Activated naive CD8-positive, alpha-beta T cell treated with anti-CD3 and anti-CD28 coated beads, Interleukin-2, amount 50 U/mL, for 24 hours (primary cell): ENCODE results near the gene C10orf143.
A peak's percentile ranks its signal among the peaks of the same experiment; 100 is the strongest.

Source experiments
- ATAC-seq: fragments of 150-1000 bp; cut with Tn5 transposase; one replicate; pipeline ENCODE4 v1.10.0; 2021
- DNase-seq: peaks from one replicate; pipeline ENCODE4 v3.0.0; 2021
- H3K27ac Mint-ChIP-seq: one replicate; pipeline ENCODE4 v1.8.0; 2021; ENCODE audit warnings: mild to moderate bottlenecking, mixed read lengths
- H3K27me3 Mint-ChIP-seq: one replicate; pipeline ENCODE4 v1.8.0; 2021; ENCODE audit warnings: mixed read lengths
- H3K36me3 Mint-ChIP-seq: one replicate; pipeline ENCODE4 v1.8.0; 2021; ENCODE audit warnings: low read depth, mixed read lengths
- H3K4me1 Mint-ChIP-seq: one replicate; pipeline ENCODE4 v1.8.0; 2021; ENCODE audit warnings: mixed read lengths
- H3K4me3 Mint-ChIP-seq: one replicate; pipeline ENCODE4 v1.8.0; 2021; ENCODE audit warnings: mild to moderate bottlenecking, moderate library complexity, mixed read lengths
- H3K9me3 Mint-ChIP-seq: one replicate; pipeline ENCODE4 v1.8.0; 2021; ENCODE audit warnings: mixed read lengths

Gene C10orf143

GRCh38 chr10:130110246-130111112 is at the start of gene C10orf143:
Gene C10orf143 (minus strand): TSS chr10:130110830. CDS start chr10:130110772, 58 bp downstream.
- ATAC-seq (peak; percentile 85), DNase-seq (peak; percentile 98)
- no peaks in the 10 kb centered on the region for H3K9me3 Mint-ChIP-seq
- H3K4me1 Mint-ChIP-seq: peaks cover 50% of the 10 kb centered on the region
- no peaks in the 10 kb centered on the region for H3K27me3 Mint-ChIP-seq
- H3K4me3 Mint-ChIP-seq: peak within 1 kb of the TSS; percentile 92
- peak within 1 kb of the TSS; percentile 96 for H3K27ac Mint-ChIP-seq
- H3K36me3 Mint-ChIP-seq: peaks cover 14% of the 10 kb centered on the region

DNA sequence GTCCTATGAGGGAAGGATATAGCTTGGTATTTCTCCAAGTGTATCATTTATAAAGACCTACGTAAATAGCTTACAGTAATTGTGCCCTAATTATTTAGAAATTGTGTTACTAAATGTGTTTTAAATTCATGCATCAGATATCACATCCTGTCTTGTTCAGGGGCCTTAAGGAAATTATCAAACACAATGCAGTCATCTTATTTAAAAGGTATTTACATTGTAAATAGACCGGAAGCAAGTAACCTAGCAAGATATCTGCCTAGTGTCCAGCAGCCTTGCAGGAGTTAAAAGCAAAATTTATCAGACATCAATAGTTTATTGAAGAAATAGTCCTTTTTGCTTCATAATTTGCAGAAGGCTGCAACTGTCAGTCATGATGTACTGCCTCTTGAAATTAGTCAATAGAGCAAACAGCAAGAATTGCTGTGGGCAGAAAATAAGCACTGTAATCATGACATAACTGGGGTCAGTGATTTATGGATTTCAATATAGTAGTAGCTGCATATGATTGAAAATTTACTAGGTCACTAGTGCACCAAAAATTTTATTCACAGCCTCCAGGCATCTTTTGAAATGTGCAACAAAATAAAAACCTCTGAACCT is 48.7 kb upstream of the C10orf143 start:
- no peaks in the 10 kb centered on the region for H3K9me3 Mint-ChIP-seq
- H3K4me3 Mint-ChIP-seq: no peak overlapping the region
- no peak for ATAC-seq
- H3K4me1 Mint-ChIP-seq: peaks cover 11% of the 10 kb centered on the region
- DNase-seq: no peak
- no peaks in the 10 kb centered on the region for H3K27me3 Mint-ChIP-seq
- peaks cover 37% of the 10 kb centered on the region for H3K36me3 Mint-ChIP-seq
- H3K27ac Mint-ChIP-seq: no peak overlapping the region

- no peak for DNase-seq
- Mint-ChIP-seq H3K4me1 (peaks cover 36% of the 10 kb centered on the region), H3K36me3 (peaks cover 66% of the 10 kb centered on the region), H3K27me3 (no peaks in the 10 kb centered on the region), H3K4me3 (no peak overlapping the region), H3K27ac (no peak overlapping the region), H3K9me3 (no peaks in the 10 kb centered on the region)
- ATAC-seq: no peak
These were observed 35.4 kb upstream of the C10orf143 start for GRCh38 chr10:130146042-130146441.

DNA sequence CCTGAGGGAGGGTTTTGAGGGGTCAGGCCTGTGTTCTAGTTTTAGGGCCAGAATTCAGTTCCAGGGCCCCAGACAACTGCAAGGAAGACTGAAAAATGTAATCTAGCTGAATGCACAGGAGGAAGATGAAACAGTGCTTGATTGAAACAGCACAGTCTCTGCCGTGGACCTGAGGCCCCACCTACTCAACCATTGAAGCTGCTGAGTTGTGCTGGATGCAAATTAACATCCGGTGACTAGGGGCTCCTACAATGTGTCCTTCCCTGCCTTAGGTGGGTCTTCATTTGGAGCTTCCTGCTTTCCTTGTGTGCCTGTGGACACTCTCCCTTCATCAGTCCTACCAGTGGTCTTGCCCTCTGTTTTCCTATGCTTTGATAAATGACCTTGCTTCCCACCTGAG is 31.2 kb upstream of the C10orf143 start:
- no peaks in the 10 kb centered on the region for H3K9me3 Mint-ChIP-seq
- peaks cover 67% of the 10 kb centered on the region for H3K4me1 Mint-ChIP-seq
- peak overlapping the region; percentile 53 for H3K27ac Mint-ChIP-seq
- peaks cover 49% of the 10 kb centered on the region for H3K36me3 Mint-ChIP-seq
- no peaks in the 10 kb centered on the region for H3K27me3 Mint-ChIP-seq
- no peak for DNase-seq
- peak; percentile 39 for ATAC-seq
- peak overlapping the region; percentile 7 for H3K4me3 Mint-ChIP-seq

GRCh38 chr10:130141460-130141859 is 30.8 kb upstream of the C10orf143 start:
- H3K4me1 Mint-ChIP-seq: peaks cover 66% of the 10 kb centered on the region
- peaks cover 46% of the 10 kb centered on the region for H3K36me3 Mint-ChIP-seq
- H3K4me3 Mint-ChIP-seq: peak overlapping the region; percentile 7
- ATAC-seq (no peak), DNase-seq (no peak)
- no peaks in the 10 kb centered on the region for H3K27me3 Mint-ChIP-seq
- peak overlapping the region; percentile 4 for H3K27ac Mint-ChIP-seq
- no peaks in the 10 kb centered on the region for H3K9me3 Mint-ChIP-seq

DNA sequence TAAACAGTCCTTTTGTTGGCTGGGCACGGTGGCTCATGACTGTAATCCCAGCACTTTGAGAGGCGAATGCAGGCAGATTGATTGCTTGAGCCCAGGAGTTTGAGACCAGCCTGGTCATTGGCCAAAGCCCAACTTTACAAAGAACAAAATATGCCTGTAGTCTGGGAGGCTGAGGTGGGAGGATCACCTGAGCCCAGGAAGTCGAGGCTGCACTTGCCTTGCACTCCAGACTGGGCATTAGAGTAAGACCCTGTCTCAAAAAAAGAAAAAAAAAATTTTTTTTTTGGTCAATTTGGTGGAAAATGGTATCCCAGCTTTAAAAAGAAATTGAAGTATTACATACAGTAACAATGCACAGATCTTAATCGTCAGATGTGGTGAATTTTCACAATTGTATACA is 30.4 kb upstream of the C10orf143 start:
- Mint-ChIP-seq H3K27ac (peak overlapping the region; percentile 4), H3K4me3 (peak overlapping the region; percentile 7), H3K27me3 (no peaks in the 10 kb centered on the region), H3K4me1 (peaks cover 62% of the 10 kb centered on the region), H3K36me3 (peaks cover 42% of the 10 kb centered on the region), H3K9me3 (no peaks in the 10 kb centered on the region)
- ATAC-seq: no peak
- no peak for DNase-seq

GRCh38 chr10:130140425-130140824 is 29.8 kb upstream of the C10orf143 start:
- peak overlapping the region; percentile 56 for H3K27ac Mint-ChIP-seq
- H3K36me3 Mint-ChIP-seq: peaks cover 40% of the 10 kb centered on the region
- DNase-seq (no peak), ATAC-seq (no peak)
- H3K4me1 Mint-ChIP-seq: peaks cover 60% of the 10 kb centered on the region
- H3K4me3 Mint-ChIP-seq: peak overlapping the region; percentile 7
- no peaks in the 10 kb centered on the region for H3K27me3 Mint-ChIP-seq
- no peaks in the 10 kb centered on the region for H3K9me3 Mint-ChIP-seq

DNA sequence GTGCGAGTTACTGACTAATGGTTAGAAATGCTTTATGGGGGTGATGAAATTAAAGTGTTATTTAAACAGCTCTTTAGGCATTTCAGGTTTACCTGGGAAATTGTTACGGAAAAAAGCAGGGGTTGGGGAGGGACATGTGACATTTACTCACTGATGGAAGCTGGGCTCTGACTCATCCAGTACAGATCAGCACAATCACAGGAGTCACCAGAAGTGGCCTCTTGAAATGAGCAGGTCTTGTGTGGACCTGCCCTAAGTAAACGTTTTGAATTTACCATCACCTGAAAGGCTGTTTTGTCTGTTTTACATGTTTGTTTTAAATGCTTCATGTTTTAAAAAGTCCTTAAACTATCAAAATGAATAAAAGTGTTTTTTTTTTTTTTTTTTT is 27.8 kb upstream of the C10orf143 start:
- no peak for DNase-seq
- ATAC-seq: peak; percentile 72
- Mint-ChIP-seq H3K9me3 (no peaks in the 10 kb centered on the region), H3K27ac (peak overlapping the region; percentile 67), H3K27me3 (peaks cover 6% of the 10 kb centered on the region), H3K4me1 (peaks cover 61% of the 10 kb centered on the region), H3K4me3 (peak overlapping the region; percentile 88), H3K36me3 (peaks cover 32% of the 10 kb centered on the region)

DNA sequence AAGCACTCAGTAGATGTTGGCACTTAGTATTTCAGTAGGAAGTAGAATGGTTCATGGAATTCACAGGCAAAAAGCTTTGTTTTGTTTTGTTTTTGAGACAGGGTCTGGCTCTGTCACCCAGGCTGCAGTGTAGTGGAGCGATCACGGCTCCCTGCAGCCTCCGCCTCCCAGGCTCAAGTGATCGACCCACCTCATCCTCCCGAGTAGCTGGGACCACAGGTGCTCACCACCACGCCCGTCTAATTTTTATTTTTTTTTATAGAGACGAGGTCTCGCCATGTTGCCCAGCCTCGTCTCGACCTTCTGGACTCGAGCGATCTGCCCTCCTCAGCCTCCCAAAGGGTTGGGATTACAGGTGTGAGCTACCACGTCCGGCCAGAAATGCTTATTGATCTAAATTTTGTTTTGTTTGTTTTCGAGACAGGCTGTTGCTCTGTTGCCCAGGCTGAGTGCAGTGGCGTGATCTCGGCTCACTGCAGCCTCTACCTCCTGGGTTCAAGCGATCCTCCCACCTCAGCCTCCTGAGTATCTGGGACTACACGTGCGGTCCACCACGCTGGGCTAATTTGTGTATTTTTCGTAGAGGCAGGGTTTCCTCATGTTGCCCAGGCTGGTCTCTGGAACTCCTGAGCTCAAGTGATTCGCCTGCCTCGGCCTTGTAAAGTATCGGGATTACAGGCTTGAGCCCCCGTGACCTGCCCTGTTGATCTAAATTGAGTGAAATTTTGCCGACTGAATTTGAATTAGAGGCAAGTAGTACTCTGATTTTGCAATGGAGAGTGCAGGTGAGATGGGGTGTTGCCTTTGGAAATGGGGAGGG is 27.2 kb upstream of the C10orf143 start:
- Mint-ChIP-seq H3K27ac (peak overlapping the region; percentile 67), H3K4me1 (peaks cover 57% of the 10 kb centered on the region), H3K4me3 (peak overlapping the region; percentile 88), H3K9me3 (no peaks in the 10 kb centered on the region), H3K27me3 (peaks cover 6% of the 10 kb centered on the region), H3K36me3 (peaks cover 28% of the 10 kb centered on the region)
- no peak for ATAC-seq
- no peak for DNase-seq

- Mint-ChIP-seq H3K27ac (peak overlapping the region; percentile 67), H3K4me1 (peaks cover 49% of the 10 kb centered on the region), H3K36me3 (peaks cover 21% of the 10 kb centered on the region), H3K9me3 (no peaks in the 10 kb centered on the region), H3K27me3 (peaks cover 6% of the 10 kb centered on the region), H3K4me3 (peak overlapping the region; percentile 88)
- ATAC-seq: no peak
- no peak for DNase-seq
These were observed 26.4 kb upstream of the C10orf143 start for GRCh38 chr10:130137090-130137448.

- peaks cover 43% of the 10 kb centered on the region for H3K4me1 Mint-ChIP-seq
These were observed 25.8 kb upstream of the C10orf143 start, which contains the start of gene GLRX3 for GRCh38 chr10:130136226-130137089. Gene GLRX3 (plus strand): TSS chr10:130136391. CDS start chr10:130136421, 30 bp downstream.

DNA sequence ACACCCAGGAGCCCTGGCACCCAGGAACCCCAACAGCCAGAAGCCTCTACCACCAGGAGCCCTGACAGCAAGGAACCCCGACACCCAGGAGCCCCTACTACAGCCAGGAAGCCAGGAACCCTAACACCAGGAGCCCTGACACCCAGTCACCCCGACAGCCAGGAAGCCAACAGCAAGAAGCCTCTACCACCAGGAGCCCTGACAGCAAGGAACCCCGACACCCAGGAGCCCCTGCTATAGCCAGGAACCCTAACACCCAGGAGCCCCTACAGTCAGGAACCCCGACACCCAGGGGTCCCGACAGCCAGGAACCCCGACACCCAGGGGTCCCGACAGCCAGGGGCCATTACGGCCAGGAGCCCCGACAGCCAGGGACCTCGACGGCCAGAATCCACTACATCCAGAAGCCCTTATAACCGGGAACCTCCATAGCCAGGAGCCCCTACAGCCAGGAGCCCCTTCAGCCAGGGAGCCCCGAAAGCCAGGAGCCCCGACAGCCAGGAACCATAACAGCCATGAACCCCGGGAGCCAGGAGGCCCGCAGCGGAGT is 25.1 kb upstream of the C10orf143 start:
- peak overlapping the region; percentile 88 for H3K4me3 Mint-ChIP-seq
- peaks cover 14% of the 10 kb centered on the region for H3K27me3 Mint-ChIP-seq
- peak overlapping the region; percentile 37 for H3K27ac Mint-ChIP-seq
- peaks cover 36% of the 10 kb centered on the region for H3K4me1 Mint-ChIP-seq
- DNase-seq (peak; percentile 6), ATAC-seq (peak; percentile 4)
- peaks cover 13% of the 10 kb centered on the region for H3K36me3 Mint-ChIP-seq
- H3K9me3 Mint-ChIP-seq: no peaks in the 10 kb centered on the region

More at GRCh38 chr10:130136226-130137089, 25.8 kb upstream of the C10orf143 start, which contains the start of gene GLRX3:
- Mint-ChIP-seq H3K4me3 (peak within 1 kb of the TSS; percentile 88), H3K27me3 (peaks cover 7% of the 10 kb centered on the region), H3K27ac (peak within 1 kb of the TSS; percentile 77), H3K9me3 (no peaks in the 10 kb centered on the region), H3K36me3 (peaks cover 17% of the 10 kb centered on the region)
- ATAC-seq (peak; percentile 80), DNase-seq (peak; percentile 91)

- H3K27ac Mint-ChIP-seq: no peak overlapping the region
- ATAC-seq: no peak
These were observed 18.3 kb upstream of the C10orf143 start for GRCh38 chr10:130128922-130129321.

More at GRCh38 chr10:130128922-130129321, 18.3 kb upstream of the C10orf143 start:
- no peak for DNase-seq
- peaks cover 6% of the 10 kb centered on the region for H3K4me1 Mint-ChIP-seq
- H3K9me3 Mint-ChIP-seq: no peaks in the 10 kb centered on the region
- H3K27me3 Mint-ChIP-seq: peaks cover 50% of the 10 kb centered on the region
- no peak overlapping the region for H3K4me3 Mint-ChIP-seq
- no peaks in the 10 kb centered on the region for H3K36me3 Mint-ChIP-seq
